GM23338 (cell line): ENCODE measurements around the gene DLL4. TPM values are rescaled to one million over a fixed set of nuclear protein-coding genes. Genes with fewer than 3 reads are reported as not detected.

Source experiments
- ATAC-seq: fragments of 200-7000 bp; cut with Tn5 transposase; 3 replicates; pipeline ENCODE4 v1.9.1; 2020
- DNase-seq: peaks from one replicate; pipeline ENCODE4 v3.0.0-alpha.2; 2015; ENCODE audit warnings: low spot score
- H2AFZ ChIP-seq: fragments of 200-600 bp; sonication (generic); 2 replicates; pipeline ENCODE4 v1.8.0; 2016; ENCODE audit warnings: antibody characterized with exemption, mild to moderate bottlenecking, moderate library complexity
- H3F3A ChIP-seq: fragments of 200-600 bp; sonication (generic); replicated peaks from 2 replicates; pipeline ENCODE4 v1.8.0; 2017; ENCODE audit warnings: antibody characterized with exemption, mixed run types, low read depth
- H3K27ac ChIP-seq: fragments of 200-600 bp; sonication (generic); 2 replicates; pipeline ENCODE4 v1.6.1; 2016; ENCODE audit warnings: low read depth
- H3K27me3 ChIP-seq: fragments of 200-600 bp; sonication (generic); 2 replicates; pipeline ENCODE4 v1.8.0; 2016; ENCODE audit warnings: mild to moderate bottlenecking, mixed run types, moderate library complexity; ENCODE audit not compliant: insufficient read depth
- H3K36me3 ChIP-seq: fragments of 200-600 bp; sonication (generic); 2 replicates; pipeline ENCODE4 v1.8.0; 2016; ENCODE audit warnings: mild to moderate bottlenecking; ENCODE audit not compliant: insufficient read depth
- H3K4me1 ChIP-seq: fragments of 200-600 bp; sonication (generic); 2 replicates; pipeline ENCODE4 v1.8.0; 2016; ENCODE audit warnings: mild to moderate bottlenecking, moderate library complexity; ENCODE audit not compliant: insufficient read depth
- H3K4me2 ChIP-seq: fragments of 200-600 bp; sonication (generic); 2 replicates; pipeline ENCODE4 v1.7.1; 2017; ENCODE audit warnings: mixed run types
- H3K4me3 ChIP-seq: fragments of 200-600 bp; sonication (generic); 2 replicates; pipeline ENCODE4 v1.6.1; 2016; ENCODE audit warnings: mixed run types
- H3K79me2 ChIP-seq: fragments of 200-600 bp; sonication (generic); replicated peaks from 2 replicates; pipeline ENCODE4 v1.8.0; 2017; ENCODE audit warnings: mild to moderate bottlenecking; ENCODE audit not compliant: insufficient read depth
- H3K9me2 ChIP-seq: fragments of 200-600 bp; sonication (generic); 2 replicates; pipeline ENCODE4 v1.8.0; 2017; ENCODE audit not compliant: insufficient read depth
- H4K20me1 ChIP-seq: fragments of 200-600 bp; sonication (generic); replicated peaks from 2 replicates; pipeline ENCODE4 v1.8.0; 2017; ENCODE audit warnings: mild to moderate bottlenecking; ENCODE audit not compliant: insufficient read depth
- H3K27ac Mint-ChIP-seq: 2 replicates; pipeline ENCODE4 v1.8.0; 2020; ENCODE audit warnings: inconsistent platforms, mild to moderate bottlenecking, moderate library complexity, mixed read lengths
- H3K27me3 Mint-ChIP-seq: 3 replicates; pipeline ENCODE4 v1.8.0; 2022; ENCODE audit warnings: low read depth, mild to moderate bottlenecking, moderate library complexity, mixed read lengths, inconsistent platforms; ENCODE audit not compliant: insufficient read depth, poor library complexity
- H3K36me3 Mint-ChIP-seq: 3 replicates; pipeline ENCODE4 v1.8.0; 2021; ENCODE audit warnings: low read depth, mild to moderate bottlenecking, inconsistent platforms, moderate library complexity, mixed read lengths
- H3K4me1 Mint-ChIP-seq: 3 replicates; pipeline ENCODE4 v1.8.0; 2020; ENCODE audit warnings: mild to moderate bottlenecking, inconsistent platforms, mixed read lengths
- H3K4me3 Mint-ChIP-seq: 3 replicates; pipeline ENCODE4 v1.8.0; 2021; ENCODE audit warnings: moderate library complexity, mild to moderate bottlenecking, inconsistent platforms, mixed read lengths
- H3K9me3 Mint-ChIP-seq: 3 replicates; pipeline ENCODE4 v1.8.0; 2020; ENCODE audit warnings: moderate library complexity, mild to moderate bottlenecking, inconsistent platforms, mixed read lengths
- EZH2 ChIP-seq: fragments of 200-600 bp; sonication (generic); IDR thresholded peaks from one replicate; pipeline ENCODE4 v1.8.0; 2017; ENCODE audit warnings: antibody characterized with exemption, mild to moderate bottlenecking, low read depth; ENCODE audit not compliant: unreplicated experiment
- EZH2phosphoT487 ChIP-seq: fragments of 200-600 bp; sonication (generic); IDR thresholded peaks from one replicate; pipeline ENCODE4 v1.8.1; 2018; ENCODE audit warnings: antibody characterized with exemption; ENCODE audit not compliant: unreplicated experiment
- ZNF462 ChIP-seq: fragments of 250-450 bp; sonication (Bioruptor Pico); IDR thresholded peaks from 2 replicates; pipeline ENCODE4 v1.5.0; 2020; ENCODE audit warnings: mild to moderate bottlenecking, moderate library complexity
- polyA plus RNA-seq: library from polyadenylated mRNA; unstranded; fragments of >200 nt; fragmentation: Nextera tagmentation; extraction: Ambion mirVana; gene quantifications from 2 replicates; pipeline ENCODE4 v1.2.1, GENCODE V29; 2016
- total RNA-seq: library from RNA; depleted of rRNA; stranded (reverse); fragments of >200 nt; shearing (Covaris generic); gene quantifications from 2 replicates; pipeline ENCODE4 v1.2.3, GENCODE V29; 2014

Gene DLL4
- total and polyA plus RNA-seq, 2 experiments from 2014 or later: 0.31 to 0.99 TPM

GRCh38 chr15:40927873-40928806 lies 1.0 kb upstream of the DLL4 start:
- H3K4me1 Mint-ChIP-seq: peaks cover 41% of the 10 kb centered on the region
- ATAC-seq (peak; percentile 30), DNase-seq (peak; percentile 88)
- peak; percentile 60 for TF ChIP-seq EZH2phosphoT487
- TF ChIP-seq ZNF462 (CRISPR knock-in tag): no peak
- peak; percentile 89 for TF ChIP-seq EZH2
- peaks cover 99% of the 10 kb centered on the region for H3K27me3 Mint-ChIP-seq
- H3K36me3 Mint-ChIP-seq: no peaks in the 10 kb centered on the region; the same call in 2 of the 3 replicates
- no peak overlapping the region for H3K27ac ChIP-seq
- H3K4me1 ChIP-seq: peaks cover 23% of the 10 kb centered on the region
- H3K4me2 ChIP-seq: peak overlapping the region; percentile 99
- no peaks in the 10 kb centered on the region for H3K36me3 ChIP-seq
- peak overlapping the region; percentile 88 for H3K4me3 ChIP-seq
- H3K9me2 ChIP-seq: no peaks in the 10 kb centered on the region
- H3K79me2 ChIP-seq: no peaks in the 10 kb centered on the region
- H3K4me3 Mint-ChIP-seq: peak overlapping the region; percentile 78
- no peaks in the 10 kb centered on the region; the same call in 2 of the 3 replicates for H3K9me3 Mint-ChIP-seq
- peaks cover 19% of the 10 kb centered on the region for H3F3A ChIP-seq
- peak overlapping the region; percentile 99 for H2AFZ ChIP-seq
- peaks cover 16% of the 10 kb centered on the region; the same call in 1 of the 2 replicates for H4K20me1 ChIP-seq
- H3K27me3 ChIP-seq: peaks cover 100% of the 10 kb centered on the region
- no peak overlapping the region; the same call in 1 of the 2 replicates for H3K27ac Mint-ChIP-seq
